ENCODE results near the gene ADD1. TPM values are rescaled to one million over a fixed set of nuclear protein-coding genes. Genes with fewer than 3 reads are reported as not detected.

ADD1 gene
- total and polyA plus RNA-seq, 2 donors (not counting 1 experiment from before 2014, with no cell fraction given): 302 to 383 TPM

GRCh38 chr4:2812612-2813354 is 30.9 kb upstream of the ADD1 start:
- TF ChIP-seq EZH2 (IDR thresholded peaks at IDR 0.05; ENCODE audit: borderline replicate concordance, insufficient read depth, low read depth, low read length, poor library complexity, severe bottlenecking) (no peak), CTCF (IDR thresholded peaks at IDR 0.05) (no peak)
- Histone ChIP-seq H3K27ac (ENCODE audit: low read length in 2 of 2) (peak overlapping the region; percentile 89), H3K9me3 (ENCODE audit: control extremely low read depth in 1 of 3, control insufficient read depth in 2 of 3, insufficient read depth in 1 of 3, low read length in 2 of 3) (no peaks in the 10 kb centered on the region), H4K20me1 (ENCODE audit: control insufficient read depth, insufficient read depth, low read length, poor library complexity, severe bottlenecking) (peaks cover 47% of the 10 kb centered on the region), H3K27me3 (replicated peaks in 1 of 4; ENCODE audit: control extremely low read depth in 1 of 4, control insufficient read depth in 3 of 4, insufficient read depth in 4 of 4, low read length in 3 of 4) (no peaks in the 10 kb centered on the region), H3K79me2 (ENCODE audit: control insufficient read depth, insufficient read depth, low read length) (peaks cover 95% of the 10 kb centered on the region), H3K36me3 (replicated peaks in 1 of 2; ENCODE audit: control extremely low read depth in 1 of 2, control insufficient read depth in 1 of 2, extremely low read depth in 1 of 2, insufficient read depth in 2 of 2, low read length in 1 of 2) (peaks cover 0 to 27% of the 10 kb centered on the region in 2 experiments), H3K4me2 (replicated peaks; ENCODE audit: low read depth, low read length, poor library complexity, severe bottlenecking) (peak overlapping the region; percentile 95), H3K4me3 (ENCODE audit: control extremely low read depth in 1 of 5, extremely low read depth in 1 of 5, insufficient read depth in 1 of 5, low read depth in 2 of 5, low read length in 4 of 5) (peak overlapping the region; percentile 63 to 90 (median 74)), H2AFZ (ENCODE audit: insufficient read depth, low read depth, low read length, poor library complexity, severe bottlenecking) (peak overlapping the region; percentile 9), H3K9ac (ENCODE audit: low read length) (peak overlapping the region; percentile 77), H3K4me1 (ENCODE audit: control insufficient read depth in 2 of 2, insufficient read depth in 2 of 2, low read length in 2 of 2) (peaks cover 90 to 94% of the 10 kb centered on the region in 2 donors)
- 3% methylated on average over 13 of the region's 20 CpGs for WGBS (ENCODE audit: insufficient coverage)
- CTCF ChIA-PET: interaction anchor here (0.9 to 2.8 kb wide), 5 partner anchors 9 to 49 kb away, joined by 3 to 9 read pairs (median 4); no protein-coding TSS in a partner anchor
- POLR2A ChIA-PET: interaction anchor here (0.7 to 3.7 kb wide), 13 partner anchors 9 to 50 kb away, joined by 3 to 18 read pairs (median 5); partner anchors contain the start of gene SH3BP2
- ATAC-seq (ENCODE audit: low read depth) (no peak), DNase-seq (no peak)
- intact Hi-C loops (cut with micrococcal nuclease): loop anchor here (1.0 to 5.0 kb wide), 5 partner anchors 14 to 40 kb away; no protein-coding TSS in a partner anchor
- Mint-ChIP-seq H3K27me3 (no peaks in the 10 kb centered on the region), H3K9me3 (ENCODE audit: insufficient read depth) (no peaks in the 10 kb centered on the region), H3K27ac (peak overlapping the region; percentile 98), H3K4me3 (peak overlapping the region; percentile 80), H3K4me1 (peaks cover 85% of the 10 kb centered on the region)
